ENCODE measurements around the gene TOMT.

DNA sequence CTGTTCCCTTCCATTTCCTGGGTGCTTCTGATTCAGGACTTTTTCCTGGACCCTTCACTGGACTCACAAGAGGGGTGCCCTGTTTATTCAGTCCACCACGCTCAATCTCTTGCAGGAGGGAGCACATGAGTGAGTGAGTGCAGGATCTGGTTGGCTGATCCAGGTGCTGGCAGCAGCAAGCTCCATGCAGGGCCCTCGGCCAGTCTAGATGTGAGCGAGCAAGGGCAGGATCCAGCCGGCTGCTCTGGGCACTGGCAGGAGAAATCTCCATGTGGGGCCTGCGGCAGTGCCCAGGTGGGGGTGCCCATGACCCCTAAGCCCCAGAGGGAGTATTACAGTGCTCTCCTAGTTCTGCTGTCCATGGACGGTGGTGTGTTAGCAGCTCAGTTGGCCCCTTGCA lies 18.3 kb downstream of the TOMT start:
- TF ChIP-seq, protein P1, sequence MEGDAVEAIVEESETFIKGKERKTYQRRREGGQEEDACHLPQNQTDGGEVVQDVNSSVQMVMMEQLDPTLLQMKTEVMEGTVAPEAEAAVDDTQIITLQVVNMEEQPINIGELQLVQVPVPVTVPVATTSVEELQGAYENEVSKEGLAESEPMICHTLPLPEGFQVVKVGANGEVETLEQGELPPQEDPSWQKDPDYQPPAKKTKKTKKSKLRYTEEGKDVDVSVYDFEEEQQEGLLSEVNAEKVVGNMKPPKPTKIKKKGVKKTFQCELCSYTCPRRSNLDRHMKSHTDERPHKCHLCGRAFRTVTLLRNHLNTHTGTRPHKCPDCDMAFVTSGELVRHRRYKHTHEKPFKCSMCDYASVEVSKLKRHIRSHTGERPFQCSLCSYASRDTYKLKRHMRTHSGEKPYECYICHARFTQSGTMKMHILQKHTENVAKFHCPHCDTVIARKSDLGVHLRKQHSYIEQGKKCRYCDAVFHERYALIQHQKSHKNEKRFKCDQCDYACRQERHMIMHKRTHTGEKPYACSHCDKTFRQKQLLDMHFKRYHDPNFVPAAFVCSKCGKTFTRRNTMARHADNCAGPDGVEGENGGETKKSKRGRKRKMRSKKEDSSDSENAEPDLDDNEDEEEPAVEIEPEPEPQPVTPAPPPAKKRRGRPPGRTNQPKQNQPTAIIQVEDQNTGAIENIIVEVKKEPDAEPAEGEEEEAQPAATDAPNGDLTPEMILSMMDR (IDR thresholded peaks at IDR 0.05; ENCODE audit: poor library complexity, severe bottlenecking), result no peak
- TF ChIP-seq EZH2 (IDR thresholded peaks at IDR 0.05; ENCODE audit: borderline replicate concordance, insufficient read depth, low read length, poor library complexity, severe bottlenecking) (no peak), SMC3 (conservative IDR thresholded peaks at IDR 0.05; ENCODE audit: poor library complexity) (no peak), RAD21 (conservative IDR thresholded peaks at IDR 0.05) (no peak), POLR2AphosphoS5 (IDR thresholded peaks at IDR 0.05) (no peak), EP300 (conservative IDR thresholded peaks at IDR 0.05; ENCODE audit: poor library complexity, severe bottlenecking) (no peak), MXI1 (conservative IDR thresholded peaks at IDR 0.05; ENCODE audit: poor library complexity, severe bottlenecking) (no peak)
- TF ChIP-seq, protein P2, sequence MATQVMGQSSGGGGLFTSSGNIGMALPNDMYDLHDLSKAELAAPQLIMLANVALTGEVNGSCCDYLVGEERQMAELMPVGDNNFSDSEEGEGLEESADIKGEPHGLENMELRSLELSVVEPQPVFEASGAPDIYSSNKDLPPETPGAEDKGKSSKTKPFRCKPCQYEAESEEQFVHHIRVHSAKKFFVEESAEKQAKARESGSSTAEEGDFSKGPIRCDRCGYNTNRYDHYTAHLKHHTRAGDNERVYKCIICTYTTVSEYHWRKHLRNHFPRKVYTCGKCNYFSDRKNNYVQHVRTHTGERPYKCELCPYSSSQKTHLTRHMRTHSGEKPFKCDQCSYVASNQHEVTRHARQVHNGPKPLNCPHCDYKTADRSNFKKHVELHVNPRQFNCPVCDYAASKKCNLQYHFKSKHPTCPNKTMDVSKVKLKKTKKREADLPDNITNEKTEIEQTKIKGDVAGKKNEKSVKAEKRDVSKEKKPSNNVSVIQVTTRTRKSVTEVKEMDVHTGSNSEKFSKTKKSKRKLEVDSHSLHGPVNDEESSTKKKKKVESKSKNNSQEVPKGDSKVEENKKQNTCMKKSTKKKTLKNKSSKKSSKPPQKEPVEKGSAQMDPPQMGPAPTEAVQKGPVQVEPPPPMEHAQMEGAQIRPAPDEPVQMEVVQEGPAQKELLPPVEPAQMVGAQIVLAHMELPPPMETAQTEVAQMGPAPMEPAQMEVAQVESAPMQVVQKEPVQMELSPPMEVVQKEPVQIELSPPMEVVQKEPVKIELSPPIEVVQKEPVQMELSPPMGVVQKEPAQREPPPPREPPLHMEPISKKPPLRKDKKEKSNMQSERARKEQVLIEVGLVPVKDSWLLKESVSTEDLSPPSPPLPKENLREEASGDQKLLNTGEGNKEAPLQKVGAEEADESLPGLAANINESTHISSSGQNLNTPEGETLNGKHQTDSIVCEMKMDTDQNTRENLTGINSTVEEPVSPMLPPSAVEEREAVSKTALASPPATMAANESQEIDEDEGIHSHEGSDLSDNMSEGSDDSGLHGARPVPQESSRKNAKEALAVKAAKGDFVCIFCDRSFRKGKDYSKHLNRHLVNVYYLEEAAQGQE (IDR thresholded peaks at IDR 0.05; ENCODE audit: borderline replicate concordance), result no peak

Measured in neural cell (in vitro differentiated cells).